H9 (cell line): Measurements from ENCODE around the gene PBX4. TPM values are rescaled to one million over a fixed set of nuclear protein-coding genes. Genes with fewer than 3 reads are reported as not detected.

ENCODE experiments used
- DNase-seq: peaks from one replicate; pipeline ENCODE4 v3.0.0-alpha.2; 2017
- H2AFZ ChIP-seq: one replicate; pipeline ENCODE4 v1.6.1; 2013; ENCODE audit warnings: mild to moderate bottlenecking, low read length, control low read depth, moderate library complexity
- H2AK5ac ChIP-seq: 2 replicates; pipeline ENCODE4 v1.6.1; 2013; ENCODE audit warnings: low read length, control low read depth, mixed read lengths; ENCODE audit not compliant: insufficient read length
- H2BK120ac ChIP-seq: one replicate; pipeline ENCODE4 v1.6.1; 2013; ENCODE audit warnings: low read depth, mild to moderate bottlenecking, low read length, control low read depth, inconsistent platforms; ENCODE audit not compliant: poor library complexity, severe bottlenecking
- H2BK12ac ChIP-seq: 2 replicates; pipeline ENCODE4 v1.6.1; 2013; ENCODE audit warnings: low read length, control low read depth, mixed read lengths, low read depth; ENCODE audit not compliant: insufficient read length
- H2BK15ac ChIP-seq: 2 replicates; pipeline ENCODE4 v1.6.1; 2013; ENCODE audit warnings: low read depth, low read length, control low read depth
- H2BK20ac ChIP-seq: one replicate; pipeline ENCODE4 v1.6.1; 2013; ENCODE audit warnings: low read depth, mild to moderate bottlenecking, low read length, control low read depth, inconsistent platforms; ENCODE audit not compliant: poor library complexity, severe bottlenecking
- H2BK5ac ChIP-seq: 2 replicates; pipeline ENCODE4 v1.6.1; 2013; ENCODE audit warnings: low read length, control low read depth, mixed read lengths; ENCODE audit not compliant: insufficient read length
- H3K14ac ChIP-seq: 2 replicates; pipeline ENCODE4 v1.6.1; 2013; ENCODE audit warnings: low read length, control low read depth; ENCODE audit not compliant: insufficient read depth
- H3K18ac ChIP-seq: 2 replicates; pipeline ENCODE4 v1.6.1; 2013; ENCODE audit warnings: low read depth, mild to moderate bottlenecking, mixed read lengths, low read length, control low read depth; ENCODE audit not compliant: insufficient read length
- H3K23ac ChIP-seq: 2 replicates; pipeline ENCODE4 v1.6.1; 2013; ENCODE audit warnings: low read length, control low read depth, mixed read lengths, low read depth; ENCODE audit not compliant: insufficient read length
- H3K23me2 ChIP-seq: 2 replicates; pipeline ENCODE4 v1.6.1; 2013; ENCODE audit warnings: low read depth, mild to moderate bottlenecking, mixed read lengths, low read length, control low read depth; ENCODE audit not compliant: insufficient read length, poor library complexity, severe bottlenecking
- H3K27ac ChIP-seq: 2 replicates; pipeline ENCODE4 v1.5.1; 2013; ENCODE audit warnings: low read length, control low read depth, mixed read lengths, low read depth; ENCODE audit not compliant: insufficient read length
- H3K27me3 ChIP-seq: 2 replicates; pipeline ENCODE4 v1.6.1; 2013; ENCODE audit warnings: low read length, control low read depth, inconsistent platforms; ENCODE audit not compliant: insufficient read depth
- H3K4ac ChIP-seq: 2 replicates; pipeline ENCODE4 v1.6.1; 2013; ENCODE audit warnings: low read depth, mild to moderate bottlenecking, control low read depth, inconsistent platforms, low read length, moderate library complexity
- H3K4me1 ChIP-seq: 2 replicates; pipeline ENCODE4 v1.6.1; 2013; ENCODE audit warnings: low read length, control low read depth, inconsistent platforms; ENCODE audit not compliant: insufficient read depth
- H3K4me2 ChIP-seq: 2 replicates; pipeline ENCODE4 v1.6.1; 2013; ENCODE audit warnings: low read length, control low read depth, mixed read lengths; ENCODE audit not compliant: insufficient read length, insufficient read depth
- H3K56ac ChIP-seq: 2 replicates; pipeline ENCODE4 v1.6.1; 2013; ENCODE audit warnings: low read depth, mild to moderate bottlenecking, mixed read lengths, low read length, control low read depth; ENCODE audit not compliant: insufficient read length
- H3K79me1 ChIP-seq: 2 replicates; pipeline ENCODE4 v1.6.1; 2013; ENCODE audit warnings: low read depth, mild to moderate bottlenecking, moderate library complexity, low read length, control low read depth, inconsistent platforms; ENCODE audit not compliant: insufficient read depth, poor library complexity, severe bottlenecking
- H3K79me2 ChIP-seq: 2 replicates; pipeline ENCODE4 v1.6.1; 2013; ENCODE audit warnings: low read length, control low read depth, inconsistent platforms; ENCODE audit not compliant: insufficient read depth
- H3K9ac ChIP-seq: 2 replicates; pipeline ENCODE4 v1.6.1; 2013; ENCODE audit warnings: low read length, control low read depth, mixed read lengths; ENCODE audit not compliant: insufficient read length; ENCODE audit errors: extremely low read depth
- H3K9me3 ChIP-seq: one replicate; pipeline ENCODE4 v1.6.1; 2013; ENCODE audit warnings: low read depth, low read length, inconsistent platforms; ENCODE audit not compliant: control insufficient read depth
- H3T11ph ChIP-seq: one replicate; pipeline ENCODE4 v1.6.1; 2013; ENCODE audit warnings: mild to moderate bottlenecking, low read length, control low read depth, inconsistent platforms
- H4K20me1 ChIP-seq: one replicate; pipeline ENCODE4 v1.6.1; 2013; ENCODE audit not compliant: control insufficient read depth, insufficient read length, insufficient read depth
- H4K5ac ChIP-seq: 2 replicates; pipeline ENCODE4 v1.6.1; 2013; ENCODE audit warnings: low read depth, mild to moderate bottlenecking, mixed read lengths, low read length, control low read depth; ENCODE audit not compliant: insufficient read length
- H4K8ac ChIP-seq: replicated peaks from 2 replicates; pipeline ENCODE4 v1.6.1; 2013; ENCODE audit warnings: low read length, control low read depth, mixed read lengths, low read depth; ENCODE audit not compliant: insufficient read length
- H4K91ac ChIP-seq: 2 replicates; pipeline ENCODE4 v1.6.1; 2013; ENCODE audit warnings: low read depth, mild to moderate bottlenecking, moderate library complexity, mixed read lengths, low read length, control low read depth; ENCODE audit not compliant: insufficient read length
- H3K27ac Mint-ChIP-seq, 3 experiments: 2 replicates in 2 of 3; 3 replicates in 1 of 3; pipeline ENCODE4 v1.8.0; 2020 to 2021; ENCODE audit warnings: mixed read lengths in 3 of 3, mild to moderate bottlenecking in 1 of 3, moderate library complexity in 1 of 3
- H3K27me3 Mint-ChIP-seq: 2 replicates; pipeline ENCODE4 v1.8.0; 2021; ENCODE audit warnings: low read depth, mild to moderate bottlenecking, moderate library complexity, mixed read lengths
- H3K36me3 Mint-ChIP-seq, 3 experiments: 2 replicates in 2 of 3; 3 replicates in 1 of 3; pipeline ENCODE4 v1.8.0; 2020 to 2021; ENCODE audit warnings: low read depth in 3 of 3, mixed read lengths in 3 of 3; ENCODE audit not compliant: insufficient read depth in 1 of 3
- H3K4me1 Mint-ChIP-seq, 2 experiments: 2 replicates each; pipeline ENCODE4 v1.8.0; 2020; ENCODE audit warnings: mixed read lengths in 2 of 2
- H3K4me3 Mint-ChIP-seq, 2 experiments: 2 replicates in 1 of 2; 3 replicates in 1 of 2; pipeline ENCODE4 v1.8.0; 2020 to 2021; ENCODE audit warnings: mild to moderate bottlenecking in 2 of 2, mixed read lengths in 2 of 2, moderate library complexity in 1 of 2
- H3K9me3 Mint-ChIP-seq, 2 experiments: 2 replicates in 1 of 2; 3 replicates in 1 of 2; pipeline ENCODE4 v1.8.0; 2020; ENCODE audit warnings: mild to moderate bottlenecking in 2 of 2, mixed read lengths in 2 of 2, moderate library complexity in 1 of 2
- CTCF ChIP-seq: fragments of 200-600 bp; sonication (generic); conservative IDR thresholded peaks from 3 replicates; pipeline ENCODE4 v1.8.0; 2021; ENCODE audit warnings: antibody characterized with exemption, mild to moderate bottlenecking
- WGBS: extraction: QIAGEN DNeasy Blood & Tissue Kit; methylation state at CpG from one replicate; pipeline ENCODE4 v1.1.7; 2013; ENCODE audit warnings: missing lambda C conversion rate, low lambda C conversion rate, mixed read lengths; ENCODE audit not compliant: insufficient read length; ENCODE audit errors: extremely low coverage; 5-methylcytosine and 5-hydroxymethylcytosine counted together
- total RNA-seq: library from RNA; stranded (reverse); gene quantifications from 2 replicates; pipeline ENCODE4 v1.2.1, GENCODE V29; 2021

PBX4 gene
- total RNA-seq, 1 experiment from 2014 or later: 3.3 TPM

GRCh38 chr19:19637186-19637522 lies 18.7 kb upstream of the PBX4 start:
- Histone ChIP-seq H4K91ac (no peak overlapping the region), H3K23ac (no peak overlapping the region), H3K79me2 (no peaks in the 10 kb centered on the region), H3K4me1 (no peaks in the 10 kb centered on the region), H2BK5ac (no peak overlapping the region), H3K4me2 (no peak overlapping the region), H3K4ac (no peak overlapping the region), H4K8ac (no peak overlapping the region), H3K27me3 (no peaks in the 10 kb centered on the region), H2BK20ac (no peak overlapping the region), H3K18ac (no peak overlapping the region), H4K20me1 (no peaks in the 10 kb centered on the region), H3K27ac (no peak overlapping the region), H3K14ac (no peak overlapping the region), H2AFZ (no peak overlapping the region), H3T11ph (no peak overlapping the region), H3K9me3 (no peaks in the 10 kb centered on the region), H3K79me1 (no peaks in the 10 kb centered on the region), H2BK120ac (no peak overlapping the region), H4K5ac (no peak overlapping the region), H3K56ac (no peak overlapping the region), H2BK15ac (no peak overlapping the region), H3K9ac (no peak overlapping the region), H2AK5ac (no peak overlapping the region), H3K23me2 (no peaks in the 10 kb centered on the region), H2BK12ac (no peak overlapping the region)
- Mint-ChIP-seq H3K36me3 (peaks cover 9 to 36% (median 32%) of the 10 kb centered on the region in 3 experiments; a peak in 6 of 7 replicates), H3K27ac (no peak overlapping the region), H3K27me3 (no peaks in the 10 kb centered on the region), H3K9me3 (no peaks in the 10 kb centered on the region; a peak in 1 of 5 replicates), H3K4me3 (no peak overlapping the region), H3K4me1 (peaks cover 0 to 4% of the 10 kb centered on the region in 2 experiments; a peak in 2 of 4 replicates)
- DNase-seq: no peak
- WGBS: no CpG with 5 or more reads among the region's 27 CpGs
- no peak for TF ChIP-seq CTCF
